ENCODE results near the gene ACO1. TPM values are rescaled to one million over a fixed set of nuclear protein-coding genes. Genes with fewer than 3 reads are reported as not detected.

The ACO1 gene
- total RNA-seq, 1 donor from 2014 or later, result 33.7 TPM

DNA sequence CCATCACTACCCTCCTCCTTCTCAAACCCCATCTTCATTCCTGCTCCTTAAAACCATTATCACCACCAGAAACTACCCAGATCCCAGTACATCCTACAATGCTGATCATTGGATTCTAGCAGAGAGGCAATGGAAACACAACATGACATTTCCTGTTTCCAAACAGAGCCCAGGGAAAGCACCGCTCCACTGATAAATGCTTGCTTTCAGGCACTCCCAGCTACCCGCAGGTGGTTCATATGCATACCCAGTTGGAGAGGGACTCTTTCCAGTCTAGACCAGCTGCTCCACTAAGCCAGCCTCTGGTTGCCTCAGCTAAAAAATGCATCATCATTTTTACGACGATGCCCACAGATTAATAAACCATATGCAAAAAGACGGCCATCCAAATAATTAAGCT, 39.2 kb upstream of the ACO1 start:
- TF ChIP-seq, protein P1, sequence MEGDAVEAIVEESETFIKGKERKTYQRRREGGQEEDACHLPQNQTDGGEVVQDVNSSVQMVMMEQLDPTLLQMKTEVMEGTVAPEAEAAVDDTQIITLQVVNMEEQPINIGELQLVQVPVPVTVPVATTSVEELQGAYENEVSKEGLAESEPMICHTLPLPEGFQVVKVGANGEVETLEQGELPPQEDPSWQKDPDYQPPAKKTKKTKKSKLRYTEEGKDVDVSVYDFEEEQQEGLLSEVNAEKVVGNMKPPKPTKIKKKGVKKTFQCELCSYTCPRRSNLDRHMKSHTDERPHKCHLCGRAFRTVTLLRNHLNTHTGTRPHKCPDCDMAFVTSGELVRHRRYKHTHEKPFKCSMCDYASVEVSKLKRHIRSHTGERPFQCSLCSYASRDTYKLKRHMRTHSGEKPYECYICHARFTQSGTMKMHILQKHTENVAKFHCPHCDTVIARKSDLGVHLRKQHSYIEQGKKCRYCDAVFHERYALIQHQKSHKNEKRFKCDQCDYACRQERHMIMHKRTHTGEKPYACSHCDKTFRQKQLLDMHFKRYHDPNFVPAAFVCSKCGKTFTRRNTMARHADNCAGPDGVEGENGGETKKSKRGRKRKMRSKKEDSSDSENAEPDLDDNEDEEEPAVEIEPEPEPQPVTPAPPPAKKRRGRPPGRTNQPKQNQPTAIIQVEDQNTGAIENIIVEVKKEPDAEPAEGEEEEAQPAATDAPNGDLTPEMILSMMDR (conservative IDR thresholded peaks at IDR 0.05), result no peak
- H3K4me1 Mint-ChIP-seq, result peaks cover 20% of the 10 kb centered on the region
- no peaks in the 10 kb centered on the region for H3K9me3 Mint-ChIP-seq
- H3K27ac Mint-ChIP-seq (ENCODE audit: unreplicated experiment), result no peak overlapping the region
- H3K36me3 Mint-ChIP-seq (ENCODE audit: low read depth), result no peaks in the 10 kb centered on the region
- no peak for DNase-seq (ENCODE audit: low read depth, low spot score)
- H3K4me3 Mint-ChIP-seq, result no peak overlapping the region
- H3K27me3 Mint-ChIP-seq (ENCODE audit: low read depth), result peaks cover 5% of the 10 kb centered on the region

DNA sequence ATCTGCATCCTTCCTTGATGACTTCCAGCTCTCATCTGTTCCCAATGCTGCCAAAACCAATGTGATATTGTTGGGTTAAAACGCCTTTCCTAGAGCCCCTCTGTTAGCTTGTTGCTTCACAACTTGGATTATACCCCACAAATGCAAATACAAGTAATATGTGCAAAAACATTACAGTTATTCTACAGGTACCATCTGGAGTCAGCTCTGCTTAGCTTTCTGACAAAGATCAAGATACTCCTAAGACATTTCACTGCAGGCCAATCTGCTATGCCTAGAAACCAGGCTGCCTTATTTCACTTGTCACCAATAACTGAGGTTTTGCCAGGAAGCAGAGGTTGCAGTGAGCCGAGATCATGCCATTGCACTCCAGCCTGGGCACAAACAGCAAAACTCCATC, 36.9 kb upstream of the ACO1 start:
- DNase-seq (ENCODE audit: low read depth, low spot score), result no peak
- Mint-ChIP-seq H3K27ac (ENCODE audit: unreplicated experiment) (no peak overlapping the region), H3K4me3 (no peak overlapping the region), H3K36me3 (ENCODE audit: low read depth) (no peaks in the 10 kb centered on the region), H3K4me1 (peaks cover 20% of the 10 kb centered on the region), H3K9me3 (no peaks in the 10 kb centered on the region), H3K27me3 (ENCODE audit: low read depth) (peaks cover 5% of the 10 kb centered on the region)
- TF ChIP-seq, protein P1 (conservative IDR thresholded peaks at IDR 0.05), result no peak

DNA sequence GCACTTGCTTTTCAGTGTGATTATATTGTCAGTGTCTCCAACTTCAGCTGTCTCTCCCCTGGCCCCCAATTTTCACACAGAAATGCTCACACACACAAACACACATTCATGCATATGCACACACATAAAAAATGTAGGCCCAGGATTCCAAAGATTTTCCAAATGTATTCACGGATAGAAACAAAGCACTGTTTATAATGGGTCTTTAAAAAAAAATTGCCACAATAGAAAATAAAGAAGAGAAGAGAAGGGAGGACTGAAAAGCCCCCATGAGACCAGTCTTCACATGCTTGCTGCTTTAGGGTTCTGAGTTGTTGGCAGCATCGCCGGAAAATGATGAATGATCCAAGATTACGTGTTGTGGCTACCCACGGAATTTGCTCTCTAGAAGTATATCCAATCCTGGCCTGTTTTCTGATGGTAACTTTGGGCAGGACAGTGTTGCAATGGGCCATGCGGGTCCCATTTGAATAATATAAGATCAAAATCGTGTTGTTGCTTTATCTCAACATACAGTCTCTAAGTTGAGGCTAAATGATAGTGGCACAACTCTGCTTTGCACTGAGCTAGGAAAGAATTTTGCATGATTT, 36.2 kb upstream of the ACO1 start:
- Mint-ChIP-seq H3K27ac (ENCODE audit: unreplicated experiment) (no peak overlapping the region), H3K36me3 (ENCODE audit: low read depth) (no peaks in the 10 kb centered on the region), H3K9me3 (no peaks in the 10 kb centered on the region), H3K27me3 (ENCODE audit: low read depth) (peaks cover 5% of the 10 kb centered on the region), H3K4me1 (peaks cover 20% of the 10 kb centered on the region), H3K4me3 (no peak overlapping the region)
- TF ChIP-seq, protein P1 (conservative IDR thresholded peaks at IDR 0.05), result no peak
- no peak for DNase-seq (ENCODE audit: low read depth, low spot score)

DNA sequence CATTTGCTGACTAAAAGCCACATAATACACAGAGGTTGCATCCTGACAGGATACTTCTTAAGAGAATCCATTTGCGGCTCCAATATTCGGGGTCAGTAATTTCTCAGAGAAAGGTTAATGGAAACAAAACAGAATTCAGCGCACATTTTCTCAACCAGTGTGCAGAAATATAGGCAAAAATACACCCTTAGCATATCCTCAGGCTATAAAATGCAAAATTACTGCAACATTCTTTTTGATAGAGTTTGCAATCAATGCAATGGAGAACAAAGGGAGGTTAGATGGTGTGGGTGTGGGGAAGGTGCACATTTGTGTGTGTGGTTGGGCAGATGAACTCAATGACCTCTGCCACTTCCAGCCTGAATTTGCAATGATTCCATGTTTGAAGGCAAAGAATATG, 35.4 kb upstream of the ACO1 start:
- Mint-ChIP-seq H3K4me3 (no peak overlapping the region), H3K36me3 (ENCODE audit: low read depth) (no peaks in the 10 kb centered on the region), H3K4me1 (peaks cover 20% of the 10 kb centered on the region), H3K27me3 (ENCODE audit: low read depth) (peaks cover 5% of the 10 kb centered on the region), H3K9me3 (no peaks in the 10 kb centered on the region), H3K27ac (ENCODE audit: unreplicated experiment) (no peak overlapping the region)
- TF ChIP-seq, protein P1 (conservative IDR thresholded peaks at IDR 0.05), result no peak
- DNase-seq (ENCODE audit: low read depth, low spot score), result no peak

DNA sequence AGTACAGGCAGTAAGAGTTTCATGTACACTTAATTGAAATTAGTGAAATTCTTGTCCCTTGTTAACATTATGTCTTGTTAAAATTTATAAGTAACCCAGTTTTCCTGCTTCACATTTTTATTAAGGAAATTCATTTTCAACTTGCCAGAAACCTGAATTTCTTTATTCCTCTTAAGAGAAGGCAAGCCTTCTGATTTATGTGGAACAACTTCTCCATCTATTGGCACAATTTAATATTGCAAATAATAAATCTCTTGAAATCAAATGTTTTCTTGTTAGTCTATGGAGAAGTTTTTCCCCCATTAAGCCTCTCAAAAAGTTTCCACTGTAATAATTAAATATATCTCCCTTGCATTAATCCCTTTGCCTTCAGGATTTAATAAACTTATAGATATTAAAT, 33.8 kb upstream of the ACO1 start:
- peaks cover 2% of the 10 kb centered on the region for H3K27me3 Mint-ChIP-seq (ENCODE audit: low read depth)
- H3K36me3 Mint-ChIP-seq (ENCODE audit: low read depth), result no peaks in the 10 kb centered on the region
- TF ChIP-seq, protein P1 (conservative IDR thresholded peaks at IDR 0.05), result peak; percentile 67
- DNase-seq (ENCODE audit: low read depth, low spot score), result no peak
- no peak overlapping the region for H3K4me3 Mint-ChIP-seq
- H3K9me3 Mint-ChIP-seq, result no peaks in the 10 kb centered on the region
- no peak overlapping the region for H3K27ac Mint-ChIP-seq (ENCODE audit: unreplicated experiment)
- H3K4me1 Mint-ChIP-seq, result peaks cover 14% of the 10 kb centered on the region

Data from neural crest cell (in vitro differentiated cells).